ENCODE measurements around the gene NIBAN1. TPM values are rescaled to one million over a fixed set of nuclear protein-coding genes. Genes with fewer than 3 reads are reported as not detected.

The NIBAN1 gene
- total RNA-seq, 1 donor from 2014 or later = 74.6 TPM

DNA sequence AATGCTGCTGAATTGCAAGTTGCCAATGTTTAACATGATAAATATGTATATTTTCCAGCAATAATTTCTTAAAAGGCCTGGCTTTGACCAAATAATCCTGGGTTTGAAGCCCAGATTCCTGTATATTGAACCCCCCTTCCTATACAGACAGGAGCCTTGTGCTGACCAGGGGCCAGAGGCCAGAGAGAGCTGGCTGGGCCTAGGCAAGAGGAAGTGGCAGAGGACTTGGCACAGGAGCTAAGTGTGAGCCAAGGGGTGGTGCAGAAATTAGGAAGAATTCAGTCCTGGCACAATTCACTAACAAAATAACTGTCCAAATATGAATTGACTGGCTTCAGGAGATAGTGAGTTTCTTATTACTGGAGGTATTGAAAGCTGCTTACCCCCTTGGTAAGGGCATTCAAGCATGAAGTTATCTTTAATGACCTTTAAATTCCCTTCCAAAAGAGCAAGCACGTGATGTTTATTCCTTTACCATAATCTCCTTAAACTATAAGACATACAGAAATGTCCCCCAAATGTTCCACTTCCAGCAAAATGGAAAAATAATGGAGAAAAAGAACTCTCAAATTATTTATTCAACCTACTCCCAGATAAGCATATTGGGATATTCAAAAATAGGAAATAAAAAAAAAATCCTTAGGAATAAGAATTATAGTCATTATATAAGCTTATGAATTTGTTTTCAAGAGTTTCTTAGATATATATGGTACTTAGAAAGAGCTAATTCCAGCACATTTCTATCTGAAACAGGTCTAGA lies 26.6 kb downstream of the NIBAN1 start:
- Histone ChIP-seq H3K36me3 (no peaks in the 10 kb centered on the region), H3K4me3 (no peak overlapping the region), H3K27ac (peak overlapping the region; percentile 82 to 83), H3K27me3 (no peaks in the 10 kb centered on the region), H3K9me3 (no peaks in the 10 kb centered on the region), H3K4me1 (peaks cover 0 to 44% of the 10 kb centered on the region in 2 donors)
- intact Hi-C loops (cut with DNase I) = loop anchor here (2.0 kb wide), 1 partner anchor 23 kb away; no protein-coding TSS in a partner anchor
- no peak for DNase-seq (ENCODE audit: low spot score in 2 of 2)
- TF ChIP-seq, protein P1, sequence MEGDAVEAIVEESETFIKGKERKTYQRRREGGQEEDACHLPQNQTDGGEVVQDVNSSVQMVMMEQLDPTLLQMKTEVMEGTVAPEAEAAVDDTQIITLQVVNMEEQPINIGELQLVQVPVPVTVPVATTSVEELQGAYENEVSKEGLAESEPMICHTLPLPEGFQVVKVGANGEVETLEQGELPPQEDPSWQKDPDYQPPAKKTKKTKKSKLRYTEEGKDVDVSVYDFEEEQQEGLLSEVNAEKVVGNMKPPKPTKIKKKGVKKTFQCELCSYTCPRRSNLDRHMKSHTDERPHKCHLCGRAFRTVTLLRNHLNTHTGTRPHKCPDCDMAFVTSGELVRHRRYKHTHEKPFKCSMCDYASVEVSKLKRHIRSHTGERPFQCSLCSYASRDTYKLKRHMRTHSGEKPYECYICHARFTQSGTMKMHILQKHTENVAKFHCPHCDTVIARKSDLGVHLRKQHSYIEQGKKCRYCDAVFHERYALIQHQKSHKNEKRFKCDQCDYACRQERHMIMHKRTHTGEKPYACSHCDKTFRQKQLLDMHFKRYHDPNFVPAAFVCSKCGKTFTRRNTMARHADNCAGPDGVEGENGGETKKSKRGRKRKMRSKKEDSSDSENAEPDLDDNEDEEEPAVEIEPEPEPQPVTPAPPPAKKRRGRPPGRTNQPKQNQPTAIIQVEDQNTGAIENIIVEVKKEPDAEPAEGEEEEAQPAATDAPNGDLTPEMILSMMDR (IDR thresholded peaks at IDR 0.05) = no peak

DNA sequence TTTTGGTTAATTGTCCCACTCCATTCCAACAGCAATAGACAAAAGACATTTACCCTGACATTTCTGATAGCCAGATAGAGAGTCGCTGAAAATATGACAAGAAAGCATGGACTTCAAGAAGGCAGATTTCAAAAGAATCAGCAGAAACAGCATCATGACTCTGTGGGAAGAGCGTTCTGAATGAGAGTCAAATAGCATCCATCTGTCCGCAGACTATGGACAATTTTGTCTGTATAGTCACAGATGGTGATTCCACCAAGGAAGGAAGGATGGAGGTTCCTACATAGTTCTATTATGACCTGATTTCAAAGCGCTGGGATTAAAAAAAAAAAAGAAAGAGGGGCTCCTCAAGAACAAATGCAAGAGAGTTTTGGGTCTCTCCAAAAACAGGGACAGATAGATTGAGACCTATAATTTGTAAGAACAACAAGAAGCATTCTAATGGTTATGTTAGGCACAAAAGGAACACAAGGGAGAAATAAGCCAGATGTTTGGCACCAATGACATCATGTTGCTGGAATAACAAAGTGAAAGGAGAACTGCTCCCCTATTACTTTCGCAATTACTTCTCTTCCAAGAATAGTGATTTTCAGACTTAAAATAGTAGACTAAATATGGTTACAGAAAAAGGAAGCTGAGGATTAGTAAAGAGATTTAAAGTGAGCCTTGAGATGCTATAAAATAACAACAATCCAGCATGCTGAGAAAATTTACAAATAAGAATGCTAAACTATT lies 28.5 kb downstream of the NIBAN1 start:
- TF ChIP-seq, protein P1 (IDR thresholded peaks at IDR 0.05) = no peak
- intact Hi-C loops (cut with DNase I) = loop anchor here (2.0 kb wide), 1 partner anchor 25 kb away; no protein-coding TSS in a partner anchor
- Histone ChIP-seq H3K9me3 (no peaks in the 10 kb centered on the region), H3K36me3 (no peaks in the 10 kb centered on the region), H3K27me3 (no peaks in the 10 kb centered on the region), H3K4me1 (peaks cover 0 to 41% of the 10 kb centered on the region in 2 donors), H3K4me3 (peak overlapping the region in 1 of 2 donors; percentile 20), H3K27ac (peak overlapping the region; percentile 82 to 83)
- no peak for DNase-seq (ENCODE audit: low spot score in 2 of 2)

DNA sequence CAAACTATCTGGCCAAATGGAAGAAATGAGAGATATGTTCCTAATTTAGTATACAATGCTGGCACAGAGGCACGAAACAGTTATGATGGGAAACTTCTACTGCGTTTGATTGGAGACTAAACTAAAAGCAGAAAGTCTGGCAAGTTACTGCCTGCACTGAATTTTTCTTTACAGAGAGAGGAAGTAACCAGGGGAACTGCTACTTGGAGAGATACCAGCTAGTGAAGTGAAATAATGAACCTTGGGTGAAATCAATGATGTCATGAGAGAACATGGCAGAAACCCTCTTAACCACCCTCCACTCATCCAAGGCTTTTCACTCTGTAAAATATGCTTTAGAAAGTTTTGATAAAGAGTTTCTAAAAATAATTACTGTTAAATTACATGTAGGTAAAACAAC lies 29.3 kb downstream of the NIBAN1 start:
- peak overlapping the region; percentile 82 to 83 for H3K27ac ChIP-seq
- TF ChIP-seq, protein P1 (IDR thresholded peaks at IDR 0.05) = no peak
- no peaks in the 10 kb centered on the region for H3K36me3 ChIP-seq
- DNase-seq (ENCODE audit: low spot score in 2 of 2) = no peak
- H3K27me3 ChIP-seq = no peaks in the 10 kb centered on the region
- no peak overlapping the region for H3K4me3 ChIP-seq
- peaks cover 0 to 46% of the 10 kb centered on the region in 2 donors for H3K4me1 ChIP-seq
- intact Hi-C loops (cut with DNase I) = no loop called here
- no peaks in the 10 kb centered on the region for H3K9me3 ChIP-seq

- H3K4me3 ChIP-seq = no peak overlapping the region
- H3K36me3 ChIP-seq = no peaks in the 10 kb centered on the region
- H3K4me1 ChIP-seq = peaks cover 4 to 54% of the 10 kb centered on the region in 2 donors
- no peaks in the 10 kb centered on the region for H3K9me3 ChIP-seq
- TF ChIP-seq, protein P1 (IDR thresholded peaks at IDR 0.05) = no peak
- intact Hi-C loops (cut with DNase I) = no loop called here
- H3K27ac ChIP-seq = peak overlapping the region; percentile 82 to 83
- no peaks in the 10 kb centered on the region for H3K27me3 ChIP-seq
- no peak for DNase-seq (ENCODE audit: low spot score in 2 of 2)
Observed at GRCh38 chr1:184943998-184944397, 30.3 kb downstream of the NIBAN1 start.

DNA sequence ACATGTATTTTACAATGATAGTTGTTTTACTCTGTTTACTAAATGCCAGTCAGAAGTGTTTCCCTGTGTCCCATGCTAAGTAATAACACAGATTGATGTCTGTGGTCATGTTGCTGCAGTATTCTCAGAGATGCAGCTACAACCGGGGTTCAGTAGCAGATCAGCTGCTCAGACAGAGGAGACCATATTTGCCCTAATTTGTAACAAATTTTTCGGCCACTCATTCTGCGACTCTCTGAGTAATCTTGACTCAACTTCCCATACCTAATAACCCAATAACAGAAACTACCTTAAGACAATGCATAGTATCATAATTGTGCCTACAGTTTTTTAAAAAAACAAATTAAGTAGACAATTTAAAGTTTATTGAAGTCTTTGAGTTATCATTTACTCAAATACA lies 32.6 kb downstream of the NIBAN1 start:
- peak overlapping the region; percentile 14 to 39 for H3K27ac ChIP-seq
- no peaks in the 10 kb centered on the region for H3K36me3 ChIP-seq
- H3K4me1 ChIP-seq = peaks cover 10 to 50% of the 10 kb centered on the region in 2 donors
- H3K9me3 ChIP-seq = no peaks in the 10 kb centered on the region
- no peak for DNase-seq (ENCODE audit: low spot score in 2 of 2)
- TF ChIP-seq, protein P1 (IDR thresholded peaks at IDR 0.05) = no peak
- no peak overlapping the region for H3K4me3 ChIP-seq
- intact Hi-C loops (cut with DNase I) = no loop called here
- H3K27me3 ChIP-seq = no peaks in the 10 kb centered on the region

Measured in ascending aorta (tissue), 2 donors.